Measurements from ENCODE around the gene ITIH2. TPM values are rescaled to one million over a fixed set of nuclear protein-coding genes. Genes with fewer than 3 reads are reported as not detected.

Gene ITIH2
- total RNA-seq, 2 experiments from 2014 or later, result not detected

DNA sequence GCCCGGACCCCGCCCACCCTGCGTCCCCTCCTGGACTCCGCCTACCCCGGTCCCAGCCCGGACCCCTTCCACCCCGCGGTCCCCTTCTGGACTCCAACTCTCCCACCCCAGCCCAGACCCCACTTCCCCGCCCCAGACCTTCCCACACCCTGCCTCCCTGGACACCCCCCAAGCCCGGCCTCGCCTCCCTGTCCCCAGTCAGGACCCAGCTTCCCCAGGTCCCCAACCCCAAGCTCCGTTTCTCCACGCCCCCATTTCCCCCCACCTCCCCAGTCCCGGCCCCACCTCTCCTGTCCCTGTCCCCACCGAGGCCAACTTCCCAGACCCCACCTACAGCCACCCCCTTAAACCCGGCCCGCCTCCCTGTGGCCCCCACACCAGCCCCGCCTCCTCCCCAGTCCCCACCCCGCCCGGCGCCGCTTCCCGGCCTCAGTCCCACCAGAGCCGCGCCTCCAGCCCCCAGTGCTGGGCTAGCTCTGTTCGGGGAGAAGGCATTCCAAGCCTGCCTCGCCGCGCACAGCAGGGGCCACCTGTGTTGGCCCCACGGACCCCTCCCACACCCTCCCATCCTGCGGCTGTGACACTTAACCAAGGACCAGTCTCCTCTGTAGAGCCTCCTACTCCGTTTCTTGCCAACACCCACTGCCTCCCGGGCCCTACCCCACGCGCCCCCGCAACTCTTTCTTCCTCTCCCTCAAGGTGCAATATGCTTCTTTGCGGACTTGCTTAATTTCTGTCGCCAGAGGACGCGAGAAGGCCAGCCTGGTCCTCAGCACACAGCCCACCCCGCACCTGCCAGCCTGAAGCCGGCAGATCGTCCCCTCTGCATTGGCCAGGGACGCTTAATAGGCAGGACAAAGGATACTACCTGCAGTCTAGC is 35.6 kb upstream of the ITIH2 start:
- Histone ChIP-seq H3K27ac (ENCODE audit: low read depth, low read length, poor library complexity, severe bottlenecking) (no peak overlapping the region), H3K79me2 (ENCODE audit: insufficient read depth, low read depth, low read length) (no peaks in the 10 kb centered on the region), H3K36me3 (ENCODE audit: insufficient read depth, low read length) (no peaks in the 10 kb centered on the region), H3K9me3 (ENCODE audit: low read length) (no peaks in the 10 kb centered on the region), H3K9me2 (ENCODE audit: insufficient read depth, low read length) (no peaks in the 10 kb centered on the region), H4K20me1 (ENCODE audit: insufficient read depth, low read length) (no peaks in the 10 kb centered on the region), H3K4me3 (ENCODE audit: low read depth, low read length, poor library complexity, severe bottlenecking) (no peak overlapping the region), H3K4me2 (ENCODE audit: low read length) (no peak overlapping the region), H3K4me1 (ENCODE audit: insufficient read depth, low read length, poor library complexity, severe bottlenecking) (no peaks in the 10 kb centered on the region), H2AFZ (ENCODE audit: low read length) (no peak overlapping the region)
- CTCF ChIA-PET (ENCODE audit: unreplicated experiment), result no interaction called here
- BruUV-seq (replicated peaks), result no TSS peak
- no peak for DNase-seq (ENCODE audit: low spot score)
- intact Hi-C loops (cut with micrococcal nuclease; ENCODE audit: unreplicated experiment), result no loop called here
- POLR2A ChIA-PET, result interaction anchor here (0.6 kb wide), 1 partner anchor 33 kb away, joined by 3 read pairs; no protein-coding TSS in a partner anchor
- no peak for TF ChIP-seq EZH2phosphoT487 (IDR thresholded peaks at IDR 0.05; ENCODE audit: borderline replicate concordance, low read depth, low read length)
- TF ChIP-seq, protein P1, sequence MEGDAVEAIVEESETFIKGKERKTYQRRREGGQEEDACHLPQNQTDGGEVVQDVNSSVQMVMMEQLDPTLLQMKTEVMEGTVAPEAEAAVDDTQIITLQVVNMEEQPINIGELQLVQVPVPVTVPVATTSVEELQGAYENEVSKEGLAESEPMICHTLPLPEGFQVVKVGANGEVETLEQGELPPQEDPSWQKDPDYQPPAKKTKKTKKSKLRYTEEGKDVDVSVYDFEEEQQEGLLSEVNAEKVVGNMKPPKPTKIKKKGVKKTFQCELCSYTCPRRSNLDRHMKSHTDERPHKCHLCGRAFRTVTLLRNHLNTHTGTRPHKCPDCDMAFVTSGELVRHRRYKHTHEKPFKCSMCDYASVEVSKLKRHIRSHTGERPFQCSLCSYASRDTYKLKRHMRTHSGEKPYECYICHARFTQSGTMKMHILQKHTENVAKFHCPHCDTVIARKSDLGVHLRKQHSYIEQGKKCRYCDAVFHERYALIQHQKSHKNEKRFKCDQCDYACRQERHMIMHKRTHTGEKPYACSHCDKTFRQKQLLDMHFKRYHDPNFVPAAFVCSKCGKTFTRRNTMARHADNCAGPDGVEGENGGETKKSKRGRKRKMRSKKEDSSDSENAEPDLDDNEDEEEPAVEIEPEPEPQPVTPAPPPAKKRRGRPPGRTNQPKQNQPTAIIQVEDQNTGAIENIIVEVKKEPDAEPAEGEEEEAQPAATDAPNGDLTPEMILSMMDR (conservative IDR thresholded peaks at IDR 0.05; ENCODE audit: low read length), result no peak

DNA sequence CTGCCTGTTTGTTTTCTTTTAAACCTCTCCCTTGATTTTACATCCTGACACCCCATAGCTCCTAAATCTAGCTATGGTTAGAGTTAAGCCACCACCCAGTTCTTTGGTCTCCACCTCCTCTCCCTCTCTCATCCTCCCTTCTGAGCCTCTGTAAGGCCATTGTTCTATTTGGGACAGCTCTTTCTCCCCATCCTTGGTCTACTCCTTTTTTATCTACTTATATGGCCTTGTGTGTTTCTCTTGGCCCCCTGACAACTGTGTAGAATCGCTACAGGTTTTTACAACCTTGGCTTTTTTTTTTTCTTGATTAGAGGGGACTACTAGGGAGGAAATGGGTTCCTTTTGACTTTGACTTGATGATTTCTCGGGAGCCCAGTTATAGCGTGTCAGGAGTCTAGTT is 33.0 kb upstream of the ITIH2 start:
- POLR2A ChIA-PET, result no interaction called here
- no peak overlapping the region for H2AFZ ChIP-seq (ENCODE audit: low read length)

More for the DNA sequence above, 33.0 kb upstream of the ITIH2 start:
- Histone ChIP-seq H3K9me2 (ENCODE audit: insufficient read depth, low read length) (no peaks in the 10 kb centered on the region), H3K36me3 (ENCODE audit: insufficient read depth, low read length) (no peaks in the 10 kb centered on the region), H4K20me1 (ENCODE audit: insufficient read depth, low read length) (no peaks in the 10 kb centered on the region), H3K79me2 (ENCODE audit: insufficient read depth, low read depth, low read length) (no peaks in the 10 kb centered on the region), H3K4me2 (ENCODE audit: low read length) (no peak overlapping the region), H3K4me1 (ENCODE audit: insufficient read depth, low read length, poor library complexity, severe bottlenecking) (no peaks in the 10 kb centered on the region), H3K9me3 (ENCODE audit: low read length) (no peaks in the 10 kb centered on the region), H3K4me3 (ENCODE audit: low read depth, low read length, poor library complexity, severe bottlenecking) (no peak overlapping the region), H3K27ac (ENCODE audit: low read depth, low read length, poor library complexity, severe bottlenecking) (no peak overlapping the region)
- no peak for DNase-seq (ENCODE audit: low spot score)
- CTCF ChIA-PET (ENCODE audit: unreplicated experiment), result no interaction called here
- intact Hi-C loops (cut with micrococcal nuclease; ENCODE audit: unreplicated experiment), result no loop called here
- no TSS peak for BruUV-seq (replicated peaks)
- TF ChIP-seq, protein P1 (conservative IDR thresholded peaks at IDR 0.05; ENCODE audit: low read length), result no peak
- no peak for TF ChIP-seq EZH2phosphoT487 (IDR thresholded peaks at IDR 0.05; ENCODE audit: borderline replicate concordance, low read depth, low read length)

Data from OCI-LY7 (cell line).